Spleen (tissue), 11 donors: ENCODE measurements around the gene PRMT2. TPM values are rescaled to one million over a fixed set of nuclear protein-coding genes. Genes with fewer than 3 reads are reported as not detected.

ENCODE experiments used
- DNase-seq: peaks from one replicate; pipeline ENCODE4 v3.0.0-alpha.2; 2020
- H3K27ac ChIP-seq, 8 donors: fragments of 200-600 bp; sonication (generic) in 7 of 8; 1 replicate in 4 of 8; 2 replicates in 4 of 8; pipeline versions ENCODE4 v1.5.0 to v1.8.0; 2016 to 2021; ENCODE audit warnings: inconsistent platforms in 4 of 8, mild to moderate bottlenecking in 4 of 8, moderate library complexity in 1 of 8
- H3K27me3 ChIP-seq, 7 donors: fragments of 200-600 bp; sonication (generic) in 6 of 7; replicated peaks in 1 of 7; 1 replicate in 4 of 7; 2 replicates in 3 of 7; pipeline versions ENCODE4 v1.5.0 to v1.8.0; 2016 to 2021; ENCODE audit warnings: inconsistent platforms in 3 of 7, mild to moderate bottlenecking in 1 of 7
- H3K36me3 ChIP-seq, 6 donors: fragments of 200-600 bp; sonication (generic) in 5 of 6; 1 replicate in 4 of 6; 2 replicates in 2 of 6; pipeline versions ENCODE4 v1.5.0 to v1.8.0; 2016 to 2021; ENCODE audit warnings: inconsistent platforms in 2 of 6
- H3K4me1 ChIP-seq, 6 donors: fragments of 200-600 bp; sonication (generic) in 5 of 6; 1 replicate in 3 of 6; 2 replicates in 3 of 6; pipeline versions ENCODE4 v1.5.0 to v1.8.0; 2016 to 2021; ENCODE audit warnings: inconsistent platforms in 3 of 6
- H3K4me3 ChIP-seq, 8 donors: fragments of 200-600 bp; sonication (generic) in 7 of 8; 1 replicate in 4 of 8; 2 replicates in 4 of 8; pipeline versions ENCODE4 v1.5.0 to v1.8.0; 2016 to 2021; ENCODE audit warnings: inconsistent platforms in 4 of 8, mild to moderate bottlenecking in 4 of 8, moderate library complexity in 2 of 8
- H3K9me3 ChIP-seq, 8 donors: fragments of 200-600 bp; sonication (generic) in 7 of 8; 1 replicate in 4 of 8; 2 replicates in 4 of 8; pipeline versions ENCODE4 v1.5.0 to v1.8.0; 2016 to 2021; ENCODE audit warnings: inconsistent platforms in 4 of 8
- CTCF ChIP-seq, 11 experiments: fragments of 200-600 bp in 7 of 11; fragments of 450-650 bp in 4 of 11; sonication (generic) in 4 of 11; IDR thresholded peaks in 8 of 11; conservative IDR thresholded peaks in 3 of 11; 1 replicate in 7 of 11; 2 replicates in 4 of 11; pipeline versions ENCODE4 v1.4.0 to v1.8.0; 2016 to 2021; ENCODE audit warnings: antibody characterized with exemption in 11 of 11, inconsistent platforms in 4 of 11, mild to moderate bottlenecking in 1 of 11
- POLR2A ChIP-seq, 3 donors: fragments of 450-650 bp; IDR thresholded peaks; one replicate each; pipeline ENCODE4 v1.5.1; 2017; ENCODE audit warnings: antibody characterized with exemption in 3 of 3, mild to moderate bottlenecking in 1 of 3
- POLR2AphosphoS5 ChIP-seq, 3 donors: sonication (generic); formaldehyde crosslinking; IDR thresholded peaks; one replicate each; pipeline ENCODE4 v1.5.1; 2017; ENCODE audit warnings: antibody characterized with exemption in 3 of 3
- WGBS, 5 donors: extraction: QIAGEN DNeasy Blood & Tissue Kit in 3 of 5; methylation state at CpG; one replicate each; pipeline versions ENCODE4 v1.1.5 to v1.1.7; 2013 to 2018; 5-methylcytosine and 5-hydroxymethylcytosine counted together
- intact Hi-C: fragments of 100-400 bp; cut with DNase I; formaldehyde crosslinking; loops from one replicate; pipeline ENCODE4 v1.15.0; 2023; ENCODE audit warnings: low total_unique reads
- polyA plus RNA-seq, 3 donors: library from polyadenylated mRNA; stranded (reverse); fragments of 200-250 nt; gene quantifications; one replicate each; pipeline ENCODE4 v1.2.1, GENCODE V29; 2013
- total RNA-seq, 7 donors: library from RNA; depleted of rRNA in 3 of 7; stranded (reverse); fragments of >200 nt in 3 of 7; fragmentation: NEBNext Ultra II Directional in 4 of 7; extraction: Animal tissue kit (Norgen Biotek cat#: 25700) in 4 of 7; gene quantifications; one replicate each; pipeline versions ENCODE4 v1.1.0 to v1.2.1, GENCODE V29; 2016 to 2021
- donor health status: healthy with polysubstance abuse.
- donor health status: DM: no; HTN: no; CAD: no; lungs with moderate emphysema.
- donor health status: DM: no; HTN: no; CAD: no.
- donor health status: Bipolar disorder and iron deficiency.
- donor health status: healthy.
- donor health status: DM: no; HTN: no; CAD: no.
- donor health status: DM: yes; HTN: yes; CAD: no.

PRMT2 gene
- total and polyA plus RNA-seq, 10 donors = 57.8 to 129 (median 103) TPM

GRCh38 chr21:46662367-46662654, 26.8 kb downstream of the PRMT2 start:
- TF ChIP-seq CTCF (IDR thresholded peaks at IDR 0.05 in 8 of 11, conservative IDR thresholded peaks at IDR 0.05 in 3 of 11) = no peak
- no peak for TF ChIP-seq POLR2A (IDR thresholded peaks at IDR 0.05)
- TF ChIP-seq POLR2AphosphoS5 (IDR thresholded peaks at IDR 0.05) = no peak
- peaks cover 0 to 93% (median 45%) of the 10 kb centered on the region in 6 donors for H3K36me3 ChIP-seq
- no peak for DNase-seq

GRCh38 chr21:46662765-46663500, 27.5 kb downstream of the PRMT2 start:
- peaks cover 0 to 86% (median 42%) of the 10 kb centered on the region in 6 donors for H3K36me3 ChIP-seq
- no peaks in the 10 kb centered on the region for H3K9me3 ChIP-seq
- peaks cover 5 to 29% (median 14%) of the 10 kb centered on the region in 6 donors for H3K4me1 ChIP-seq
- TF ChIP-seq POLR2AphosphoS5 (IDR thresholded peaks at IDR 0.05) (peak in 1 of 3 donors; percentile 48), POLR2A (IDR thresholded peaks at IDR 0.05) (no peak), CTCF (IDR thresholded peaks at IDR 0.05 in 8 of 11, conservative IDR thresholded peaks at IDR 0.05 in 3 of 11) (no peak)
- WGBS, 5 donors = 88 to 94% (median 93%) methylated on average over 16 to 21 of the region's 21 CpGs
- no peak for DNase-seq
- intact Hi-C loops = no loop called here
- no peak overlapping the region for H3K4me3 ChIP-seq
- no peak overlapping the region for H3K27ac ChIP-seq
- peaks cover 0 to 16% (median 10%) of the 10 kb centered on the region in 7 donors for H3K27me3 ChIP-seq

More at GRCh38 chr21:46662367-46662654, 26.8 kb downstream of the PRMT2 start:
- Histone ChIP-seq H3K27ac (no peak overlapping the region), H3K9me3 (no peaks in the 10 kb centered on the region), H3K4me3 (peak overlapping the region in 1 of 8 donors; percentile 1), H3K27me3 (peaks cover 0 to 9% (median 4%) of the 10 kb centered on the region in 7 donors), H3K4me1 (peaks cover 0 to 23% (median 8%) of the 10 kb centered on the region in 6 donors)
- intact Hi-C loops = no loop called here
- WGBS, 5 donors = 90 to 97% (median 95%) methylated on average over 3 to 11 of the region's 11 CpGs

- Histone ChIP-seq H3K27ac (no peak overlapping the region), H3K4me1 (peaks cover 10 to 35% (median 17%) of the 10 kb centered on the region in 6 donors), H3K4me3 (no peak overlapping the region), H3K9me3 (no peaks in the 10 kb centered on the region), H3K27me3 (peaks cover 0 to 23% (median 13%) of the 10 kb centered on the region in 7 donors), H3K36me3 (peaks cover 0 to 78% (median 37%) of the 10 kb centered on the region in 6 donors)
- no peak for DNase-seq
- WGBS, 5 donors = 86 to 92% (median 90%) methylated on average over 8 of the region's 8 CpGs
- intact Hi-C loops = no loop called here
- TF ChIP-seq POLR2A (IDR thresholded peaks at IDR 0.05) (no peak), POLR2AphosphoS5 (IDR thresholded peaks at IDR 0.05) (no peak), CTCF (IDR thresholded peaks at IDR 0.05 in 8 of 11, conservative IDR thresholded peaks at IDR 0.05 in 3 of 11) (no peak)
Observed at GRCh38 chr21:46663754-46664153, 28.3 kb downstream of the PRMT2 start.

- 94 to 97% (median 95%) methylated on average over 23 to 24 of the region's 24 CpGs for WGBS, 5 donors
- intact Hi-C loops = no loop called here
- Histone ChIP-seq H3K27me3 (peaks cover 0 to 25% (median 13%) of the 10 kb centered on the region in 7 donors), H3K36me3 (peaks cover 0 to 71% (median 31%) of the 10 kb centered on the region in 6 donors), H3K9me3 (no peaks in the 10 kb centered on the region), H3K4me3 (no peak overlapping the region), H3K4me1 (peaks cover 10 to 35% (median 17%) of the 10 kb centered on the region in 6 donors), H3K27ac (no peak overlapping the region)
- TF ChIP-seq CTCF (IDR thresholded peaks at IDR 0.05 in 8 of 11, conservative IDR thresholded peaks at IDR 0.05 in 3 of 11) = no peak
- TF ChIP-seq POLR2AphosphoS5 (IDR thresholded peaks at IDR 0.05) = peak in 2 of 3 donors; percentile 43 to 50
- DNase-seq = no peak
Observed at GRCh38 chr21:46664316-46664995, 29.0 kb downstream of the PRMT2 start.
